WTC11 (cell line): ENCODE data around the gene NSG1. TPM values are rescaled to one million over a fixed set of nuclear protein-coding genes. Genes with fewer than 3 reads are reported as not detected.

Experiments used
- ATAC-seq: fragments of 200-7000 bp; cut with Tn5 transposase; 2 replicates; pipeline ENCODE4 v1.10.0; 2021; ENCODE audit warnings: mild to moderate bottlenecking, moderate library complexity
- CTCF ChIA-PET: fragments of 300-600 bp; sonication (Branson Sonifier 250); formaldehyde crosslinking; loops from one replicate; lab custom pipeline; 2021; ENCODE audit warnings: antibody characterized with exemption; lab: Charles Lee
- POLR2A ChIA-PET: fragments of 350-600 bp; sonication (Branson Sonifier 250); formaldehyde crosslinking; loops from one replicate; lab custom pipeline; 2021; ENCODE audit warnings: antibody characterized with exemption; lab: Charles Lee
- DNase-seq: peaks from one replicate; pipeline ENCODE4 v3.0.0; 2021; ENCODE audit warnings: low spot score
- H3K27ac Mint-ChIP-seq: 2 replicates; pipeline ENCODE4 v1.8.0; 2021; ENCODE audit warnings: mixed read lengths
- H3K27me3 Mint-ChIP-seq: 2 replicates; pipeline ENCODE4 v1.8.0; 2021; ENCODE audit warnings: low read depth, mild to moderate bottlenecking, moderate library complexity, mixed read lengths
- H3K36me3 Mint-ChIP-seq: 2 replicates; pipeline ENCODE4 v1.8.0; 2021; ENCODE audit warnings: mixed read lengths
- H3K4me1 Mint-ChIP-seq: 2 replicates; pipeline ENCODE4 v1.8.0; 2022; ENCODE audit warnings: mixed read lengths
- H3K4me3 Mint-ChIP-seq: 2 replicates; pipeline ENCODE4 v1.8.0; 2021; ENCODE audit warnings: mild to moderate bottlenecking, moderate library complexity, mixed read lengths
- H3K9me3 Mint-ChIP-seq: 2 replicates; pipeline ENCODE4 v1.8.0; 2021; ENCODE audit warnings: mixed read lengths
- AFF4 ChIP-seq: sonication (generic); formaldehyde crosslinking; IDR thresholded peaks from 2 replicates; pipeline ENCODE4 v1.8.1; 2023; ENCODE audit warnings: mild to moderate bottlenecking, missing genetic modification reagents, borderline replicate concordance
- ATF3 ChIP-seq: sonication (generic); formaldehyde crosslinking; conservative IDR thresholded peaks from 2 replicates; pipeline ENCODE4 v1.8.1; 2022; ENCODE audit warnings: mild to moderate bottlenecking, missing genetic modification reagents
- ATF6 ChIP-seq: sonication (generic); formaldehyde crosslinking; IDR thresholded peaks from 2 replicates; pipeline ENCODE4 v1.8.1; 2023; ENCODE audit warnings: mild to moderate bottlenecking, missing genetic modification reagents
- CREB1 ChIP-seq: sonication (generic); formaldehyde crosslinking; IDR thresholded peaks from 2 replicates; pipeline ENCODE4 v1.8.0; 2023; ENCODE audit warnings: mild to moderate bottlenecking, missing genetic modification reagents
- FOXJ3 ChIP-seq: sonication (generic); formaldehyde crosslinking; IDR thresholded peaks from 2 replicates; pipeline ENCODE4 v1.9.0; 2021; ENCODE audit warnings: missing genetic modification reagents, mild to moderate bottlenecking, borderline replicate concordance
- FOXP1 ChIP-seq: sonication (generic); formaldehyde crosslinking; IDR thresholded peaks from 2 replicates; pipeline ENCODE4 v1.8.0; 2022; ENCODE audit warnings: missing genetic modification reagents, mild to moderate bottlenecking, moderate library complexity, borderline replicate concordance
- IRF1 ChIP-seq: sonication (generic); formaldehyde crosslinking; IDR thresholded peaks from 2 replicates; pipeline ENCODE4 v1.8.0; 2023; ENCODE audit warnings: missing genetic modification reagents
- JAZF1 ChIP-seq: fragments of 250-450 bp; sonication (Bioruptor Pico); IDR thresholded peaks from 2 replicates; pipeline ENCODE4 v1.9.0; 2021; ENCODE audit warnings: moderate library complexity, mild to moderate bottlenecking, inconsistent platforms
- NR2C2 ChIP-seq: sonication (generic); formaldehyde crosslinking; IDR thresholded peaks from 2 replicates; pipeline ENCODE4 v1.8.0; 2022; ENCODE audit warnings: mild to moderate bottlenecking, missing genetic modification reagents
- PRDM15 ChIP-seq: sonication (generic); formaldehyde crosslinking; IDR thresholded peaks from 2 replicates; pipeline ENCODE4 v1.8.0; 2022; ENCODE audit warnings: missing genetic modification reagents
- ZNF121 ChIP-seq: sonication (generic); formaldehyde crosslinking; IDR thresholded peaks from 2 replicates; pipeline ENCODE4 v1.8.0; 2023; ENCODE audit warnings: missing genetic modification reagents
- ZNF532 ChIP-seq: fragments of 250-450 bp; sonication (Bioruptor Pico); IDR thresholded peaks from 2 replicates; pipeline ENCODE4 v1.9.0; 2021; ENCODE audit warnings: mild to moderate bottlenecking, borderline replicate concordance
- total RNA-seq: library from RNA; stranded (reverse); gene quantifications from 3 replicates; pipeline ENCODE4 v1.2.3, GENCODE V29; 2021
- TF ChIP-seq, protein P1 (sequence below): sonication (generic); formaldehyde crosslinking; IDR thresholded peaks from 2 replicates; pipeline ENCODE4 v1.8.1; 2023; ENCODE audit warnings: mild to moderate bottlenecking, missing genetic modification reagents, moderate library complexity
- TF ChIP-seq, protein P2 (sequence below): sonication (generic); formaldehyde crosslinking; IDR thresholded peaks from 2 replicates; pipeline ENCODE4 v1.8.1; 2023; ENCODE audit warnings: mild to moderate bottlenecking, missing genetic modification reagents, moderate library complexity
- TF ChIP-seq, protein P3 (sequence below): sonication (generic); formaldehyde crosslinking; IDR thresholded peaks from 2 replicates; pipeline ENCODE4 v1.8.0; 2022; ENCODE audit warnings: mild to moderate bottlenecking, missing genetic modification reagents

The NSG1 gene
- total RNA-seq, 1 experiment from 2014 or later = 24.2 TPM

DNA sequence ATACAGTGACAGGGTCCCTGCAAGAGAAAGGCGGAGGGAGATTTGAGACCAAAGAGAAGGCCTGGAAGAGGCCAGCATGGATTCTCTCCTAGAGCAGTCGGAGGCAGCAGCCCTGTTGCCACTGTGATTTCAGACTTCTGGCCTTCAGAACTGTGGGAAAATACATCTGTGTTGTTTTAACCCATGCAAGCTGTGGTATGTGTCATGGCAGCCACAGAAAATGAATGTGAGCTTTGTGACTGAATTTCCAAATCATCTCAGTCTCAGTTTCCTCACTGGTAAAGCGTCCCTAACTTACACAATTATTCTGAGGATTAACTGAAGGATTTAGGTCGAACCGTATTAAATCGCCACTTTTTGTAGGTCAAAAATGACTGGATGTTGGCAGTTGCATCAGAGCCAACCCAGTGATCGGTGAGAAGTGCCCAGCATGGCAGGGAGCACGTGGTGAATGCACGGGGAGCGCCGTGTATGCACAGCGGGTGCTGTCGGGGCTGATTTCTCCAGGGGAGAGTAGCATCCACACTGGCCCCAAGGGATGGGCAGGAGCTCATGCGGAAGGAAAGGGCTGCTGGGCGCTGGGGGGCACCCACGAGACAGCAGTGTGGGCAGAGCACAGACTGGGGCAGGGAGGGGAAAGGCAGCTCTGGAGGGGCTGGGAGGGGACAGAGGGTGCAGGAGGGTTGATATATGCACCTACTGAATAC, 23.8 kb upstream of the NSG1 start (continued):
- TF ChIP-seq ZNF532 (CRISPR knock-in tag) = no peak
- TF ChIP-seq NR2C2 (CRISPR knock-in tag) = no peak
- TF ChIP-seq, protein P1, sequence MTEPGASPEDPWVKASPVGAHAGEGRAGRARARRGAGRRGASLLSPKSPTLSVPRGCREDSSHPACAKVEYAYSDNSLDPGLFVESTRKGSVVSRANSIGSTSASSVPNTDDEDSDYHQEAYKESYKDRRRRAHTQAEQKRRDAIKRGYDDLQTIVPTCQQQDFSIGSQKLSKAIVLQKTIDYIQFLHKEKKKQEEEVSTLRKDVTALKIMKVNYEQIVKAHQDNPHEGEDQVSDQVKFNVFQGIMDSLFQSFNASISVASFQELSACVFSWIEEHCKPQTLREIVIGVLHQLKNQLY (CRISPR knock-in tag) = no peak
- no peak for TF ChIP-seq CREB1 (CRISPR knock-in tag)
- TF ChIP-seq, protein P2, sequence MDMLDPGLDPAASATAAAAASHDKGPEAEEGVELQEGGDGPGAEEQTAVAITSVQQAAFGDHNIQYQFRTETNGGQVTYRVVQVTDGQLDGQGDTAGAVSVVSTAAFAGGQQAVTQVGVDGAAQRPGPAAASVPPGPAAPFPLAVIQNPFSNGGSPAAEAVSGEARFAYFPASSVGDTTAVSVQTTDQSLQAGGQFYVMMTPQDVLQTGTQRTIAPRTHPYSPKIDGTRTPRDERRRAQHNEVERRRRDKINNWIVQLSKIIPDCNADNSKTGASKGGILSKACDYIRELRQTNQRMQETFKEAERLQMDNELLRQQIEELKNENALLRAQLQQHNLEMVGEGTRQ = no peak
- TF ChIP-seq, protein P3, sequence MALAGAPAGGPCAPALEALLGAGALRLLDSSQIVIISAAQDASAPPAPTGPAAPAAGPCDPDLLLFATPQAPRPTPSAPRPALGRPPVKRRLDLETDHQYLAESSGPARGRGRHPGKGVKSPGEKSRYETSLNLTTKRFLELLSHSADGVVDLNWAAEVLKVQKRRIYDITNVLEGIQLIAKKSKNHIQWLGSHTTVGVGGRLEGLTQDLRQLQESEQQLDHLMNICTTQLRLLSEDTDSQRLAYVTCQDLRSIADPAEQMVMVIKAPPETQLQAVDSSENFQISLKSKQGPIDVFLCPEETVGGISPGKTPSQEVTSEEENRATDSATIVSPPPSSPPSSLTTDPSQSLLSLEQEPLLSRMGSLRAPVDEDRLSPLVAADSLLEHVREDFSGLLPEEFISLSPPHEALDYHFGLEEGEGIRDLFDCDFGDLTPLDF (CRISPR knock-in tag) = no peak
- no peak for TF ChIP-seq PRDM15 (CRISPR knock-in tag)
- TF ChIP-seq ZNF121 (CRISPR knock-in tag) = no peak
- no peak for TF ChIP-seq IRF1 (CRISPR knock-in tag)
- TF ChIP-seq ATF3 = no peak
- no peak for TF ChIP-seq JAZF1 (CRISPR knock-in tag)

DNA sequence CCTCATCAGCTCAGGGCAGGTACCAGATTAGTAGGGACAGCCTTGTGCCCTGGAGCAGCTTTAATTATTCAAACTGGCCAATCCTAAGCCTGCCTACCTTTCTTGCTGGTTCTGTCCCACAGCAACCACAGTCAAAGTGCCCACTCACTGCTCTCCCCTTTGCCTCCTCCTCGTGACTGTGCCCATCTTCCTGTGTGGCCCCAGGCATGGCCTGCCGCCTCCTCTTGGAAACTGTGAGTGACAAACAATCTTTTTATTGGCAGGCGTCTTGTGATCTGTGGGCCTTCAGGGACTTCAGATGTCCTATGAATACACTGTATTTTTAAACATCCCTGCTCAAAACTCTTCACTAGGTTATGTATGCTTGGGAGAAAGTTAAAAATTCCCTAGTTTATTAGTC, 22.8 kb upstream of the NSG1 start:
- Mint-ChIP-seq H3K27me3 (peaks cover 10% of the 10 kb centered on the region), H3K4me1 (no peaks in the 10 kb centered on the region), H3K4me3 (no peak overlapping the region), H3K27ac (no peak overlapping the region), H3K36me3 (peaks cover 3% of the 10 kb centered on the region), H3K9me3 (peaks cover 28% of the 10 kb centered on the region)
- ChIA-PET CTCF (interaction anchor here (1.1 kb wide), 2 partner anchors 67 to 117 kb away, joined by 3 to 5 read pairs; no protein-coding TSS in a partner anchor), POLR2A (no interaction called here)
- ATAC-seq (no peak), DNase-seq (no peak)
- TF ChIP-seq ATF6 (CRISPR knock-in tag) = no peak
- TF ChIP-seq AFF4 (CRISPR knock-in tag) = no peak
- no peak for TF ChIP-seq CREB1 (CRISPR knock-in tag)
- no peak for TF ChIP-seq FOXP1 (CRISPR knock-in tag)
- TF ChIP-seq FOXJ3 = no peak
- TF ChIP-seq, protein P3 (CRISPR knock-in tag) = no peak
